WERI-Rb-1 (cell line): ENCODE data around the gene FAM193A.

ENCODE experiments used
- DNase-seq: peaks from one replicate; pipeline ENCODE4 v3.0.0-alpha.2; 2020
- H3K27ac ChIP-seq: fragments of 250-450 bp; sonication (Bioruptor Pico); 2 replicates; pipeline ENCODE4 v1.5.1; 2020; ENCODE audit warnings: mild to moderate bottlenecking, moderate library complexity
- H3K27me3 ChIP-seq: fragments of 250-450 bp; sonication (Bioruptor Pico); 2 replicates; pipeline ENCODE4 v1.5.1; 2021; ENCODE audit warnings: mild to moderate bottlenecking, low read depth, moderate library complexity; ENCODE audit not compliant: insufficient read depth, severe bottlenecking
- H3K36me3 ChIP-seq: fragments of 250-450 bp; sonication (Bioruptor Pico); 2 replicates; pipeline ENCODE4 v1.5.1; 2020; ENCODE audit warnings: mild to moderate bottlenecking, moderate library complexity
- H3K4me3 ChIP-seq: 2 replicates; pipeline ENCODE4 v1.5.1; 2011; ENCODE audit warnings: low read depth, mild to moderate bottlenecking, control low read depth, low read length
- H3K9me3 ChIP-seq: fragments of 250-450 bp; sonication (Bioruptor Pico); 2 replicates; pipeline ENCODE4 v1.5.1; 2021; ENCODE audit warnings: mild to moderate bottlenecking, moderate library complexity; ENCODE audit not compliant: severe bottlenecking
- CTCF ChIP-seq: IDR thresholded peaks from 2 replicates; pipeline ENCODE4 v1.5.1; 2011; ENCODE audit warnings: low read depth, mild to moderate bottlenecking, control low read depth, inconsistent platforms, low read length

The FAM193A gene

GRCh38 chr4:2651998-2652397, 115.6 kb downstream of the FAM193A start:
- Histone ChIP-seq H3K36me3 (peaks cover 75% of the 10 kb centered on the region), H3K4me3 (no peak overlapping the region), H3K27ac (no peak overlapping the region; the same call in 1 of the 2 replicates), H3K9me3 (no peaks in the 10 kb centered on the region), H3K27me3 (no peaks in the 10 kb centered on the region)
- no peak for TF ChIP-seq CTCF
- DNase-seq = no peak

- Histone ChIP-seq H3K9me3 (no peaks in the 10 kb centered on the region), H3K27me3 (no peaks in the 10 kb centered on the region), H3K27ac (no peak overlapping the region; the same call in 1 of the 2 replicates), H3K36me3 (peaks cover 77% of the 10 kb centered on the region), H3K4me3 (no peak overlapping the region)
- DNase-seq = no peak
- no peak for TF ChIP-seq CTCF
Measured at GRCh38 chr4:2652415-2653160, 116.1 kb downstream of the FAM193A start.

- Histone ChIP-seq H3K9me3 (no peaks in the 10 kb centered on the region), H3K27me3 (no peaks in the 10 kb centered on the region), H3K36me3 (peaks cover 88% of the 10 kb centered on the region), H3K27ac (no peak overlapping the region), H3K4me3 (no peak overlapping the region)
- TF ChIP-seq CTCF = no peak
- no peak for DNase-seq
Measured at GRCh38 chr4:2660596-2661211, 124.3 kb downstream of the FAM193A start.

DNA sequence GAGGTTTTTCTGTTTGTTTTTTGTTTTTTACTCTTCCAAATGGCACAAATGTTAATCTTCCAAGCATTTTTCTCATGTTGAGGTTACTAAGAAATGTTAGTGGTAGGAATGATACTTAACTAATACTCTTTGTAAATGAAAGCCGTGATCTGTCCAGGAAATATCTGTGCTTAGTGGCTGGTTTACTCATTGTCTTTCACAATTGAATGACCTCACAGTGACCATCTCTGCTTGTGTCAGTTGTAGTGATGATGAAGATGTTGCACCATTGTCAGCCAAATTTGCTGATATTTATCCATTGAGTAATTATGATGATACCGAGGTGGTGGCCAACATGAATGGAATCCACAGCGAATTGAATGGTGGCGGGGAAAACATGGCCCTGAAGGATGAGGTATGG, 126.2 kb downstream of the FAM193A start:
- H3K4me3 ChIP-seq = no peak overlapping the region
- no peak for DNase-seq
- H3K27ac ChIP-seq = no peak overlapping the region
- H3K27me3 ChIP-seq = no peaks in the 10 kb centered on the region
- peaks cover 82% of the 10 kb centered on the region for H3K36me3 ChIP-seq
- H3K9me3 ChIP-seq = no peaks in the 10 kb centered on the region
- no peak for TF ChIP-seq CTCF

GRCh38 chr4:2663275-2663674, 126.8 kb downstream of the FAM193A start:
- no peak for TF ChIP-seq CTCF
- Histone ChIP-seq H3K4me3 (no peak overlapping the region), H3K9me3 (no peaks in the 10 kb centered on the region), H3K27ac (no peak overlapping the region), H3K36me3 (peaks cover 78% of the 10 kb centered on the region), H3K27me3 (no peaks in the 10 kb centered on the region)
- DNase-seq = no peak
